NCI-H446 treated with DMSO at 0.1 percent for 48 hours (cell line): ENCODE results near the gene STARD9.
A peak's percentile ranks its signal among the peaks of the same experiment; 100 is the strongest.
"Not testable (repeated sequence)": the region's sequence is repeated elsewhere in the genome, so short reads cannot be mapped to it uniquely, and the experiment has no call there.

Source experiments
- DNase-seq: peaks from one replicate; lab custom pipeline; 2025; lab: John Stamatoyannopoulos, UW

Gene STARD9

DNA sequence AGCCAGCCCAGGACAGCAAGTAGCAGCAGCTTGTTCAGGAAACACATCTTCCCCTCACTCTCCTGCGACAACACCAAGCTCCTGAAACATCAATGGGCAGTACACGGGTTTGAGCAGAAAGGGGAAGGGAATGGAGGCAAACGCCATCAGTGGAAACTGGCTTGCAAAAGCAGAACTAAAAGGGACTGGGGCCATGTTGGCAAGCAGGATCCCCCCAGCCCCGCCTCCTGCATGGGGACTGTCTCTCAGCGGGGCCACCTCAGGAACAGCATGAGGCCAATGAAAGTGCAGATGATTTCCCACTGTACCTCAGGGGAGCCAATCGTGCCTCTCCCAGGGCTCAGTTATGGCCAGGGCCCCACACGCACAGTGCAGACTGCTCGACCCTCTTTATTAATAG, 154.7 kb downstream of the STARD9 start:
- no peak for DNase-seq

DNA sequence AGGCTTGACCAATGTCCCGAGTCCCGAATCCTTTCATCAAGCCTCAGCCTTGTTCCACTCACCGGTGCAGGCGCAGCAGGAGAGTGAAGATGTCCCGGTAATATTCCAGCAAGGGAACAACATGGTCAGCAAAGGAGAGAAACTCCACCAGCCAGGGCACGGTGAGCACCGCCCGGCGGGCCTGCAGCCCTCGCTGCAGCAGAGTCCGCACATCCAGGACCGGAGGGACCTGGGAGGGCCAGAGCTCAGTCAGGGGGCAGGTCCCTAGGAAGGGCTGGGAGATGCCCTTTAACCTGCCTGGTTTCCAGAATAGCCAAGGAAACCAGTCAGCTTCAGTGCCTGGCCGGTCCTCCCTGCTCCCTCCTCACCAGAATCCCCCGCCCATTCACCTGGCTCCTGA, 155.1 kb downstream of the STARD9 start:
- DNase-seq: no peak

DNA sequence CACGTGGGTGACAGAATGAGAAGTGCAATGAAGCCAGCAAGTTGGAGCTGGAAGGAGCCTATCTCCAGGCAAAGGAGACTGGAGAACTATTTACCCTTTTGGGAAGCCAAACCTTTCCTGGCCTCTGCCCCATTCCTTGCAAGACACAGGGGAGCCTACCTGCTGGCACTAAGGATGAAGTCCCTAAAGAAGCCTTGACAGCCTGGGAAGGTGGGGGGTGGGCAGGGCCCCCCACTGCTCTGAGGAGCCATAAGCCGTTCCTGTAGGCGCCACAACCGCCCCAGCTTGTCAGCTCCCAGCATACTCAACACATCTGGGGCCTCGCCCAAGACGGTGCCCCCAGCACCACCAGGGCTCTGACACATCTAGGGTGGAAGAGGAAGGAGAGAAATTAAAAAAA, 156.1 kb downstream of the STARD9 start:
- DNase-seq: no peak

DNA sequence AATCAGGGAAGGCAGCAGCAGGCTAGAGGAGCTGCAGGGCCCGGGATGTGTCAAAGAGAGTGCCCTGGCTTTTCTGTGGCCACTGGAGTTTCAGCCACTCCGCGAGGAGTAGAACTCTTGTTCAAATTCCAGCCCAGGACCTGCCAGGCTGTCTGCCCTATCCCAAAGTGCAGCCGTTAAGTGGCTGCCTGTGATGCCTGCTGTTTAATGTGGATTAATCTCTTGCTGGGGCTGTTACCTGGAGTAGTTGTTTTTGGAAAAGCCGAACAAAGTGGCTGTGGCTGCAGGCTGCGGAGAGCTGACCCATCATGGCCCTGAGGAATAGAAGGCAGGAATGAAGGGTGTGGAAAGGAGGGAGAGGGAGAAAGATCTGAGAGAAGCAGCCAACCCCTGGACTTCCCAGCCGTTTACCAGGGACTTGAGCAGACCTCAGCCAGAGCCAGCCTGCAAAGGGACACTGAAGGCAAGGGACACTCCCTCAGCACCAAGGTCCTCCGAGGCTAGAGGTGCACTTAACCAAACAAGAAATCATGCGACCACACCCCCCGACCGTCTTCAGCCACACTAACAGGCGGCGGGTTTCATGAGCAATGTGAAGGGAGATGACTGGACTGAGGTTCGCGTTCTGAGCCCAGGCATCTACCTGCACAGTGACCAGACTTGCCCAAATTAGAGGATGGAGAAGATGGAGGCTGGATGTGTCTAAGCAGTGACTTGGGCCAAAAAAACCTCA, 156.9 kb downstream of the STARD9 start:
- DNase-seq: no peak

DNA sequence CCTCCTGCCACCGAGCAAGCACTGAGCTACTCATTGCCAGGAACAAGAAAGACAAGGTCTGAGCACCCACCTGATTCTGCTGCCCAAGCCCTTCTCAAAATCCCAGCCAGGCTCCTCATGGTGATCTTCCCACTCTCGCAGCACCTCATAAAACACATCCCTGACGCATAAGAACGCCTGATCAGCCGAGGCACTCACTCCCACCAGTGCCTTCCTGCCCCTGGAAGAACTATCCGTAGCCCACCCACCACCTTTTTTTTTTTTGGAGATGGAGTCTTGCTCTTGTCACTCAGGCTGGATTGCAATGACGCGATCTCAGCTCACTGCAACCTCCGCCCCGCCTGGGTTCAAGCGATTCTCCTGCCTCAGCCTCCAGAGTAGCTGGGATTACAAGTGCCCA, 157.6 kb downstream of the STARD9 start:
- no peak for DNase-seq

DNA sequence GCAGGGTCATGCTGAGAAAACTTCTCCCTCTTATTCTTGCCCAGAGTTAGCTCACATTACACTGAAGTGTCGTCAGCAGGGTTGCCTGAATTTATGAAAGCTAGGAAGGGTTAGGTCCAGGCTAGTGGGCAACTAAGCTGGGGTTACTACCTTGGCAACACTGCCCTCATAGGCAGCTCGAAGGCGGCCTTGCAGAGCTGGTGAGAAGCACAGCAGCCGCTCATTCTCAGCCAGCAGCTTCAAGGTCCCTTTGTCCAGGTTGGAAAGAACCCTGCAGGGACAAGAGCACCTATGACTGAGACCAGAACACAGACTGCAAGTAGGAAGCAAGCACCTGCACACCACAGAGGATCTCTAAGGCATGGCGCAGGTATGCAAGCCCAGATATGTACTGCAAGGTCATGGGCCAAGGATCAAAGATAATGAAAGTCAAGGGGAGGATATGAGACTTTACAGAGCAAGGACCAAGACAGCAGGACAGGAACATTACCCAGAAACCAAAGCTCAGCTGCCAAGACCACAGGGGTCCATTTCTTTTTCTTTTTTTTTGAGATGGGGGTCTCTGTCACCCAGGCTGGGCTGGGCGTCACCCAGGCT, 158.8 kb downstream of the STARD9 start:
- no peak for DNase-seq

DNA sequence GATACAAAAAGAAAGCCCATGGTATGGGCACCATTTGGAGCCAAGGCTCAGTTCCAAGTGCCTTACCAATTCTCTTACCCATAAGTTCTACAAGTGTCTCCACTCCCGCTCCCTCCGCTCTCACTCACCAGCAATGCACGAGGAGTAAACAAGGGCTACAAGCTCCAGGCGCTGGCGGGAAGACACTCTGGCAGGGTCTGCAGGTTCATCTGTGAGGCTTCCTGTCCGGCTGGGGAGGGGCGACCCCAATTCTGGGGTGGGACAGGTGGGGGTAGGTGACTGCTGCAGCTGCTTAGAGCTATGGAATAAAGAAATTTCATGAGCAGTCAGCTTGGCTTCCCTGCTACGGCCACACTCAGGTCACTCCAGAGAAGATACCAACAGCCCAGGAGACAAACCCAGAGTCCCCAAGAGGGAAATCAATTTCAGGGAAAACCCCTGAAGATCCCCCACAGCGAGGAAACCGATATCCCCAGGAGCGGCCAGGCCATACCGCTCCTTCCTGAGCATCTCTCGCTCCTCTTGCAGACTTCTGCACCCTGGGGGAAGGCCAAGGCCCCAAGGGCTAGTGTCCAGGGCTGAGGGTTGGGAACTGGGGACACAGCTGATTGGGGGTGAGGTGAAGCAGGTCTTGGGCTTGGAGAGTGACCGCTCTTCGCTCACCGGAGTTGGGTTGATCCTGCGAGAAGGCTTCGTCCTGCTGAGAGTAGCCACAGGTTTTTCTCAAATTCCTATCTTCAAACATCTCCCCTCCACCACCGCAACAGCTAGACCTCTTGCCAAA, 160.2 kb downstream of the STARD9 start:
- no peak for DNase-seq

DNA sequence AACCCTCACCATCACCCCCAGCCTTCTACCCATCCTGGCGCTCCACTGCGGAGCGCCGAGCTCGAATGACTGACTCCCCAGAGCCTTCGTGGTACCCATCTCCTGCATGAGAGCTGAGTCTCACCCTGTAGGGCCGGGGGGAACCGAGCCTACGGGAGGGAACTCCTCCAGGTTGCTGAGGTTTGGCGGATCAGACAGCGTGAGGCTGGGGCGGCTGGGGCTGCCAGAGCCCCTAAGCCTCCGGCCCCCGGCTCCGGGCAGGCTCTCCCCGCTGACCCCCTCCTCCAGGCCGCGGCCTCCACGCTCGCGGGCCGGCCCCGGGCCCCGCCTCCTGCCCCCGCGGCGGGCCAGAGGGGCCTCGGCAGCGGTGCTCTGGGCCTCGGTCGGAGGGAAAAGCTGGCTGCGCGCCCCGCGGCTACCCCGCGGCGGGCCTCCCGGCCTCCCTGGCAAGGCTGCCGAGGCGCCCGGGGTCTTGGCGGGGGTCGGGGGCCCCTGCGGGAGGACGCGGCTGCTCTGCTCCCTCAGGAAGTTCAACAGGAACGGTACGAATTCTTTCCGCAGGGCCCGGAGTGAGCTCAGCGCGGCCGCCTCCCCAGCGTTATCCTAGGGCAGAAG, 160.9 kb downstream of the STARD9 start:
- no peak for DNase-seq

DNA sequence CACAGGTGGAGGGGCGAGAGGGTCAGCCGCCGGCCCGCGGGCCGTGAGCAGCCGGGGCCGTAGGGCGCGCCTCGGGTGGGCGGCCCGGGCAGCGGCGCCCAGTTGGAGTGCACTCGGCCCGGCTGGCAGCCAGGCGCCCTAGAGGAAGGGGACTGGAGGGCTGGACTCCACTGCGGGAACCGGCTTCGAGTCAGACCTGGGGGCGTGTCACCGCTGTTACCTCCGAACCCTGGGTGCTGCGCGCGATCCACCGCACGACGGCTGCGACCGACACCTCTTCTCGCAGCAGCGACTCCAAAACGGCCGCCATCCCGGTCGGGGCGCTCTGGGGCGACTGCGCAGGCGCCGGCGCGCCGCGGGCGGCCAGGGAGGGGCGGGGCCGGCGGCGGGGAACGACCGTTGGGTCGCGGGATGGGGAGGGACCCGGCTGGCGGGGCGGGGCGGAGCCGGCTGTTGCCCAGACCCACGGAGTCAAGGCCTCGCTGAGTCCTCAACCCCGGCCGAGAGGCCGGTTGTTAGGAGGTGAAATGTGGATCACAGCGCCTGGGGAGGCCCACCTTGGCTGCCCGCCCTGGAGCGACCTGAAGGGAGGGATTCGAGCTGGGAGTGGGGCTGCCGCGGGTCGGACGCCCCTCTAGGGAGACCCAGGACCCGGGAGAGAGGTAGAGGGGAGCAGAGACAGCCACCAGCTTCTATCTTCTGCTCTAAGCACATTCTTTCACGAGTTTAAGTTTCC, 161.6 kb downstream of the STARD9 start, which contains the start of gene CDAN1:
Gene CDAN1, minus strand, starts transcription at position 336 of the 736 bp plus-strand sequence. Its CDS starts 26 bp downstream, at position 310.
- peak; percentile 45 for DNase-seq

DNA sequence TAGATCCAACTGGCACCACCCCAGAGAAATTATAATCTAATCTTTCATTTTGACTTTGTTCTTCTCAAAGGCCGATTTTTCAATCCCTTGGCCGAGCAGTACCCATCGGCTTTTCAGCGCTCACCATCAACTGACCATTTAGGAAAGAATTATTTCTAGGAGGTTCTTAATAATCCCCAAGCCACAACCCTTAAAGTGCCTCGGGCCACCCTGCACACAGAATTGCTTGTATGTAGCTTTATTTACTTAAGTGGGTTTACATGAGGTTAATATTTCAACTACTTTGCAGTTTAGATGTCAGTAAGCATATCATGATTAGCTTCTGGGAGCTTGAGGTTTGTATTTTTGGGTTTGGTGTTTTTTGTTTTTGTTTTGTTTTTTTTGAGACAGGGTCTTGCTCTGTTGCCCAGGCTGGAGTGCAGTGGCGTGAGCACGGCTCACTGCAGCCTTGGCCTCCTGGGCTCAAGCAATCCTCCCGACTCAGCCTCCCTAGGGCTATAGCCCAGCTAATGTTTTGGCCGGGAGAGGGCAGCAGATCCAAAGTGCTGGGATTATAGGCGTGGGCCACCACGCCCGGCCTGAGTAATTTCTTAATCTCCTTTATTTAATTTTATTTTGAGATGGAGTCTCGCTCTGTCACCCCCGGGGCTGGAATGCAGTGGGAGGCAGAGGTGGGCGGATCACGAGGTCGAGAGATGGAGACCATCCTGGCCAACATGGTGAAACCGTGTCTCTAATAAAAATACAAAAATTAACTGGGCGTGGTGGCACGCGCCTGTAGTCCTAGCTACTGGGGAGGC, 162.3 kb downstream of the STARD9 start:
- DNase-seq: no peak

DNA sequence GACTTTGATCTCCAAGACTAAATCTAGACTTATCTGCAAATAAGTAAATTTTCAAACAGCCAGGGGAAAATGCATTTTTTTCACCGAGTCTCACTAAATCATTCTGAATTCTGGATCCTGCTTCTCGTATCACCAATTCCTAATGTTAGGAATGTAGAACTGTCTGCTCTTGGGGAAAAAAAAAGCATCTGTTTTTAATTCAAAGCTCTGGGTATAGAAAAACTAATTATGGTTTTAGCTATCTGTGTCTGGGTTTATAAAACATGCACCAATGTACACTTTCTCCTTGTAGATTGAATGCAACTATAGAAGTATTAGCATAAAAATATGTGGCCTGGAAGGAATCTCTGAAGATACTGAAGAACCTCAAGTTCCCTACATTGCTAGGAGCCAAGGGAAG, 166.3 kb downstream of the STARD9 start:
- DNase-seq: no peak

DNA sequence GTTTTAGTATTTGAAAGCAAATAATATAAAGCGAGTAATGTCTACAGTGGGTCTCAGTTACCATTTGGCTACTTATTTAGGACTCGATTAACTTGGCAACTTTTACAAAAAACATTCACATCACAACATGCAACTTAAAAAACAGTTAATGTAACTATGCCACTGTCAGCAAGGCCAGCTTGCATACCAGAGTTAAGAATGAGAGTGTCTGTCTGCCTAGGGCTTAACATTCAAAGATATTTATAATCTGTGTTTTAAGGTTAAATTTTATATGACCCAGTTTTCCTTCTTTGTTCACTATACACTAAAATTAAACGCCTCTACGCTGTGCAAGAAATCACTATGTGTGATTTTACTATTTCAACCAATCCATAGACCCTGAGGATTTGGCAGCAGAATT, 166.7 kb downstream of the STARD9 start:
- no peak for DNase-seq

DNA sequence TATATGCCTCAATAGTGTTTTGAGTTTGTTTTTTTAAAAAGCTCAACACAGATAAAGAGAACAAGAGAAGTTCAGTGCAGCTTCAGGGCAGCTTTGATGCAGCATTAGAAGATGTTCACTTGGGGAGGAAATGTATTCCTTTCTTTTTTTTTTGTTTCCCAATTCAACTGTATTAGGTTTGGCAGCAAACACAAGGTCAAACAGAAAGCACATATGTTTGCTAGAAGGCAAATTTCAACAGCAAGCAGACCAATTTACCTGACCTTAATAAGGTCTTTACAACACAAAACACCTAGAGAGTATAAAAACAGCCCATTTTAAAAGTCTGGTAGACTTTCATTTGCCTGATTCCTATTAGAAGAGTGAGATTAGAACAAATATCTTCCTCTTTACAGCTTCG, 168.8 kb downstream of the STARD9 start:
- DNase-seq: no peak

DNA sequence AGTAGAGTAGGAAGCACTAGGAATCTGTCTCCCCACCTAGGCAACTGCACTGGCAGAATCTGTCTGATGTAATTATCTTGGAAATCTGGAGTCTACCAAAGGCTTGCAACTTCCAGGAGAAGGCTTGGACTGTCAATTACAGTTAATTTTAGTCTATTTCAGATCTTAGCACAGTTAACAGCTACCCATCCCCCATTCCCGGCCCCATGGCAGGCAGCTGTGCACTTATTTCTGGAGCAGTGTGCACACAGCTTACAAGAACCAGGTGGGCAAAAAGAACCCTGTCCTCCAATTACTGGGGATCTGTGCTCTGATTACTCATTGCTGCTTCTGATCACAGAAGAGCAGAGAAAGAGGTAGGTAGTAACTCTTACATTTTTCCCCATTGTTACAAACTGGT, 173.9 kb downstream of the STARD9 start:
- DNase-seq: no peak

DNA sequence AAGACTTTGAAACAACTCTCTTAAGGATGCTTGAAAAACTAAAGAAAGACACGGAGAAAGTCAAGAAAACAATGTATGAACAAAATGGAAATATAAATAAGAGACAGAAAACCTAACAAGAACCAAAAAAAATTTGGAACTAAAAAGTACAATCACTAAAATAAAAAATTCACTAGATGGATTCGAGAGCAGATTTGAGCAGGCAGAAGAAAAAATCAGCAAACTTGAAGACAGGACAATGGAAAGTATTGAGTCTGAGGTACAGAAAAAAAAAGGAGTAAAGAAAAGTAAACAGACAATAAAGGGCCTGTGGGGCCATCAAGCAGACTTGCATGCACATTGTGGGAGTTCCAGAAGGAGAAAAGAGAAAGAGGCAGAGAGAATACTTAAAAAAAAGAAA, 174.9 kb downstream of the STARD9 start:
- DNase-seq: no peak

DNA sequence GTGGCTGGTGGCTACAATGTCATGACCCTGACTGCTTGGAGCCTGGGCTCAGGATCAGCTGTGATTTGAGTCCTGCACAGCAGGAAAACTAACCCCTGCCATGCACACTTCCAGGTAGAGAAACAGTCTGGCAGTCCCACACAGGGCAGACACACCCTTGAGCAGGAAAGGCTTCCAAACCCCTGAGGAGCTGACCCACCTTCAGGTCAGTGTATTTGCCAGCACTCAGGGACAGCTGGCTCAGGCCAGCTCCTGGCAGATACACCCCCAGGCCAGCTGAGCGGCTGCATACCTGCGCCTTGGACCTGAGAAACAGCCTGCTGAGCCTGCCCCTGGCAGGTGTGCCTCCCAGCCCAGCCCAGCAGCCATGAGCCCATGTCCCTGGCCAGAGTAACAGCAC, 183.7 kb downstream of the STARD9 start:
- DNase-seq: no peak

DNA sequence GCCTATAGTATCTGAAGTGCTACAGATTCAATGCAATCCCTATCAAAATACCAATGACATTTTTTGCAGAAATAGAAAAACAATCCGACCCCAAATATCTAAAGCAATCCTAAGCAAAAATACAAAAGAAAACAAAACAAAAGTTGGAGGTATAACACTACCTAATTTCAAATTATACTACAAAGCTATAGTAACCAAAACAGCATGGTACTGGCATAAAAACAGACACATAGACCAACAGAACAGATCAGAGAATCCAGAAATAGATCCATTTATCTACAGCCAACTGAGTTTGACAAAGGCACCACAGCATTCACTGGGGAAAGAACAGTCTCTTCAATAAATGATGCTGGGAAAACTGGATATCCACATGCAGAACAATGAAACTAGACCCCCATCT, 185.4 kb downstream of the STARD9 start:
- no peak for DNase-seq

DNA sequence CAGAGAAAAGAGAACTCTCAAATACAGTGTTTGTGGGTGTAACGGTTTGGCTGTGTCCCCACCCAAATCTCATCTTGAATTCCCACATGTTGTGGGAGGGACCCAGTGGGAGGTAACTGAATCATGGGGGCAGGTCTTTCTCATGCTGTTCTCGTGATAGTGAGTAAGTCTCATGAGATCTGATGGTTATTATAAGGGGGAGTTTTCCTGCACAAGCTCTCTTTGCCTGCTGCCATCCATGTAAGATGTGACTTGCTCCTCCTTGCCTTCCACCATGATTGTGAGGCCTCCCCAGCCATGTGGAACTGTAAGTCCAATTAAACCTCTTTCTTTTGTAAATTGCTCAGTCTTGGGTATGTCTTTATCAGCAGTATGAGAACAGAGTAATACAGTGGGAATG, 186.4 kb downstream of the STARD9 start:
- DNase-seq: not testable (repeated sequence)

DNA sequence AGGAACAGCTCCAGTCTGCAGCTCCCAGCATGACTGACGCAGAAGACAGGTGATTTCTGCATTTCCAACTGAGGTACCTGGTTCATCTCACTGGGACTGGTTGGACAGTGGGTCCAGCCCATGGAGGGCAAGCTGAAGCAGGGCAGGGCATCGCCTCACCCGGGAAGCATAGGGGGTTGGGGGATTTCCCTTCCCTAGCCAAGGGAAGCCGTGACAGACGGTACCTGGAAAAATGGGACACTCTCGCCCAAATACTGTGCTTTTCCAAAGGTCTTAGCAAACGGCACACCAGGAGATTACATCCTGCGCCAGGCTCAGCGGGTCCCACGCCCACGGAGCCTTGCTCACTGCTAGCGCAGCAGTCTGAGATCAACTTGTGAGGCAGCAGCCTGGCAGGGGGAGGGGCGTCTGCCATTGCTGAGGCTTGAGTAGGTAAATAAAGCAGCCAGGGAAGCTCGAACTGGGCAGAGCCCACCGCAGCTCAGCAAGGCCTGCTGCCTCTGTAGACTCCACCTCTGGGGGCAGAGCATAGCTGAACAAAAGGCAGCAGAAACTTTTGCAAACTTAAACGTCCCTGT, 188.8 kb downstream of the STARD9 start:
- DNase-seq: not testable (repeated sequence)

DNA sequence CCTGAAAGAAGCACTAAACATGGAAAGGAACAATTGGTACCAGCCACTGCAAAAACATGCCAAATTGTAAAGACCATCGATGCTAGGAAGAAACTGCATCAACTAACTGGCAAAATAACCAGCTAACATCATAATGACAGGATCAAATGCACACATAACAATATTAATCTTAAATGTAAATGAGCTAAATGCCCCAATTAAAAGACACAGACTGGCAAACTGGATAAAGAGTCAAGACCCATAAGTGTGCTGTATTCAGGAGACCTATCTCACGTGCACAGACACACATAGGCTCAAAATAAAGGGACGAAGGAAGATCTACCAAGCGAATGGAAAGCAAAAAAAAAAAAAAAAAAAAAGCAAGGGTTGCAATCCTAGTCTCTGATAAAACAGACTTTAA, 190.7 kb downstream of the STARD9 start:
- DNase-seq: not testable (repeated sequence)
